ENCODE results near the gene CAPN10.
"Not testable (repeated sequence)": the region's sequence is repeated elsewhere in the genome, so short reads cannot be mapped to it uniquely, and the experiment has no call there.

The CAPN10 gene

GRCh38 chr2:240586198-240586918 lies at the start of gene CAPN10:
Gene CAPN10, plus strand, starts transcription at chr2:240586734. Its CDS starts 178 bp downstream, at chr2:240586912.
- peak; percentile 94 for DNase-seq

GRCh38 chr2:240538031-240538780 lies 48.3 kb upstream of the CAPN10 start:
- no peak for DNase-seq

GRCh38 chr2:240539101-240539500 lies 47.4 kb upstream of the CAPN10 start:
- DNase-seq = not testable (repeated sequence)

- no peak for DNase-seq
These were observed 46.6 kb upstream of the CAPN10 start for GRCh38 chr2:240539906-240540305.

- no peak for DNase-seq
These were observed 35.2 kb upstream of the CAPN10 start for GRCh38 chr2:240551288-240551687.

DNA sequence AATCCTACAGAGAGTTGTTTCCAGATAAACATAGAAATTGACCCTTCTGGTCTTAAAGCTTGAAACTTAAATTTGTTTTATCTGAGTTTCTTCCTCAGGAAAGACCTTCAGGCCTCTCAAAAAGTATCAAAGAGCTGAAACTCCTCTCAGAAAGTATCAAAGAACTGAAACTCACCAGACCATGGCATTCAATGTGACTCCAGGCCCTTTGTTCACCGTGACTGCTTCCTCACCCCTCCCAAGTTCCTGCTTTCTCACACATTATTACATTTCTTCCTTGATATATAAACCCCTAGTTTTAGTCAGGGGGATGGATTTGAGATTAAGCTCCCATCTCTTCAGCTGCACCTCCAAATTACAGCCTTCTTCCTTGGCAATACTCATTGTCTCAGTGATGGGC lies 34.7 kb upstream of the CAPN10 start:
- DNase-seq = no peak

DNA sequence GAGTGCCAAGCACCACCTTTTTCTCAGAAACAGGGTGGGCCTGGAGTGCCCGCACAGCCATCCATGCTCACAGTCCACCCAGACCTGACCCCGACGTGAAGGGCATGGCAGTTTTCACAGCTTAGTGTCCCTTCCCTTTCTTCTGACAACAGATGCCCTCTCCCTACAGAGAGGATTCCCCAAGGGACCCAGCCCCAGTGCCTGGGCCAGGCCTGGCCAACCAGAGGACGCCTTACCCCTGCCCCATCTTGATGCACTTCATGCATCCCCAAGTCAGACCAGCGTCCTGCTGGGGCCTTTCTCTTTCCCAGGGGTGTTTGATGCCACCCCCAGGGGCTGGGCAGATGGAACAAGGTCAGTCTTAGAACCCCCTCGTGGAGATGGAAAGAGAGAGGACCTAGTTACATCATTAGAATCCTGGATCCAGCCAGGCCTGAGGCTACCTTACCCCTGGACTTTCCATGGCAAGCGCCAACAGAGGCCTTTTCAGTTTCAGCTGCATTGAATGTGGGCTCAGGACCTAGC lies 32.5 kb upstream of the CAPN10 start:
- DNase-seq = no peak

- no peak for DNase-seq
These were observed 31.6 kb upstream of the CAPN10 start for GRCh38 chr2:240554767-240555493.

GRCh38 chr2:240555541-240556250 lies 30.8 kb upstream of the CAPN10 start:
- no peak for DNase-seq

- no peak for DNase-seq
These were observed 29.9 kb upstream of the CAPN10 start for GRCh38 chr2:240556553-240557100.

DNA sequence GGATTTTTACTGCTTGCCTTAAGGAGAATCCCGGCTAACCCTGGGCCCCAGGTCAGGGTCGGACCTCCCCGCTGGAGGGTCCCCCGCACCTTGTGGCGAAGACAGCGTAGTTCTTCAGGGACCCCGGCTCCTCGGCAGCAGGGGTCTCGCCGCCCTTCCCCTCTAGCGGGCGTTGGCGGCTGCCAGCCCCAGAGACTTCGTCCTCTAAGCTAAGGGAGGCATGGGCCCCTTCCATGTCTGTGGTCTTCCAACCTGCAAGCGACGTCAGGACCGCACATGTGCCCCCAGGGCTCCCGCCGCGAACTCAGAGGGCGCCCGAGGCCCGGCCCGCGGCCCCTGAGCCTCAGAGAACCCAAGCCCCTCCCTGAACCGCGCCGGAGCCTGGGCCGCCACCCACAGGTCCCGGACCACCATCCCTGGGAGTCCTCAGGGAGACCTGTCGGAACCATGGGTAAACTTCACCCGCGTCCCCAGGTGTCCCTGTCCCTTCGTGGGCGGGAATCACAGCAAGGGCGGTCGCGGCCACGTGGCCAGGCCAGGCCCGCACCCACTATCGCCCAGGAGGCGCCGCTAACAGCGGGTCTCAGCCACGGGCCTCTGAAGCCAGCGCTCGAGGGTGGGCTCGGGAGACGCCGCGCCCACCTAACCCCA lies 29.3 kb upstream of the CAPN10 start:
- DNase-seq = no peak

GRCh38 chr2:240557808-240558207 lies 28.7 kb upstream of the CAPN10 start, which contains the start of gene ANKMY1:
Gene ANKMY1, minus strand, starts transcription at chr2:240557988. Its CDS starts 653 bp downstream, at chr2:240557335.
- peak; percentile 49 for DNase-seq

GRCh38 chr2:240558236-240558761 lies 28.2 kb upstream of the CAPN10 start:
- no peak for DNase-seq

DNA sequence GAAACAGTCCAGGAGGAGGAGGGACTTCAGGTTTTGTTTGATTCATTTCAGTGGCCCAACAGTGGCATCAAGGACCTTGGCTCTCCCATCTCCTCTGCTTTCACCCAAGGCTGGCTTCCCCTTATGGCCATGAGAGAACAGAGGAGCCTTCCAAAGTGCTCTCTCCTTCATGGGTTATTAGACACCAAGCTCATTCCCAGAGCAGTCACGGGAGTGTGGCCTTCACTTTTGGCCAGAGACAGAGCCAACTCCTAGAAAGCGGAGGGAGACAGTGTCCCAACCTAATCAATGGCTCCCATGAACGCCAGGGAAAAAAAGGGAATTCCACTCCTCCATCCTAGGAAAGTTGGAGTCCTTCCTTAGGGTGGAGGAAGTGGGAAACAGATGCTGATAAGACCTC lies 27.2 kb upstream of the CAPN10 start:
- no peak for DNase-seq

DNA sequence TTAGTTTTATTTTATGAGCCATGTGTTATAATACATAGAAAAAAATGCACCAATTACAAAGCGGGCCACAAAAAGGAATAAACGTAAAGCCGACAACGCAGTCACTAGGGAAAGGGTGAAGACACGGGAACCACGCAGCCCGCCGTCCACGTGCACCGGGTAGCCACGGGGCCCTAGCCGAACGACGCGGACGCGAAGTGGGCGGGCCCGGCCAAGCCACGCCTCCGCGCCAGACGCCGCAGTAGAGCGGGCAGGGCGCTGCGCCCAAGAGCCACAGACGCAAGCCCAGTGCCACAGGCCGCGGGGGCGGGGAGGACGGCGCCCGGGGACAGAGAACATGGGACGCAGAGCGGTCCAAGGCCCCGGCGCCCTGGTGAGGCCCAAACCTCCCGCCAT lies 26.5 kb upstream of the CAPN10 start, which contains the start of gene DUSP28:
TSS of gene DUSP28 (plus strand) at position 274 of the 396 bp plus-strand sequence. CDS start 328 bp downstream, outside the sequence.
- peak; percentile 77 for DNase-seq

DNA sequence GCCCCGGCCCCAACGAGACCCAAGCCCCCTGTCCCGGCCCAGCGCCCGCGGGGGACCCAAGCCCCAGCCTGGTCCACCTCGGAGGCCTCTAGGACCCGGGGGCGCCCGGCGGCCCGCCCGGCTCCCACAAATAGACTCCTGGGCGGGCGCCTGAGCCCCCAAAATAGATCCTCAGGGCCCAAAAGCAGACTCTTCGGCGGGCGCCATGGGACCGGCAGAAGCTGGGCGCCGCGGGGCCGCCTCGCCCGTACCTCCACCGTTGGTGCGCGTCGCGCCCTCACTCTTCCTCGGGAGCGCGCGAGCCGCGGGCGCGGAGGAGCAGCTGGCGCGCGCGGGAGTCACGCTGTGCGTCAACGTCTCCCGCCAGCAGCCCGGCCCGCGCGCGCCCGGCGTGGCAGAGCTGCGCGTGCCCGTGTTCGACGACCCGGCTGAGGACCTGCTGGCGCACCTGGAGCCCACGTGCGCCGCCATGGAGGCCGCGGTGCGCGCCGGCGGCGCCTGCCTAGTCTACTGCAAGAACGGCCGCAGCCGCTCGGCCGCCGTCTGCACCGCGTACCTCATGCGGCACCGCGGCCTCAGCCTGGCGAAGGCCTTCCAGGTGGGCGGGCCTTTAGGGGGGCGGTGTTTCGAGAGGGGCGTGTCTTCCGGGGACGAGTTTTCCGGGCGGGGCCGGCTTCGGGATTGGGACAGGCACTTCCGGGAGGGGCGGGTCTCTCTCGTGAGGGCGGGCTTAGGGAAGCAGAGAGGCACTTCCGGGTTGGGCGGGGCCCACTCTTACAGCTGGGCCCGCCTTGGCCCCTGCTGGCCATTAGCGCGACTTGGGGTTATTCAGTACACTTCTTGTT lies 25.8 kb upstream of the CAPN10 start:
- DNase-seq = peak; percentile 97

- DNase-seq = peak; percentile 12
These were observed 25.1 kb upstream of the CAPN10 start for GRCh38 chr2:240561325-240561971.

DNA sequence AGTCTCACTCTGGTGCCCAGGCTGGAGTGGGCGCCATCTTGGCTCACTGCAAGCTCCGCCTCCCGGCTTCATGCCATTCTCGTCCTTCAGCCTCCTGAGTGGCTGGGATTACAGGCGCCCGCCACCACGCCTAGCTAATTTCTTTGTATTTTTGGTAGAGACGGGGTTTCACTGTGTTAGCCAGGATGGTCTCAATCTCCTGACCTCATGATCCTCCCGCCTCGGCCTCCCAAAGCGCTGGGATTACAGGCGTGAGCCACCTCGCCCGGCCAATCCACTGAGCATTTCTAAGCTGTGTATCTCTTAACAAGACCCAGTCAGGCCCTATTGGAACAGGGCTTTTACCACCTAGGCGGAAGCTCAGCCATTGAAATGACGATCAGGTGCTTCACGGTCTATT lies 23.3 kb upstream of the CAPN10 start:
- not testable (repeated sequence) for DNase-seq

GRCh38 chr2:240563951-240564560 lies 22.5 kb upstream of the CAPN10 start:
- DNase-seq = no peak

Data from amniotic stem cell (primary cell).